MM.1S (cell line): ENCODE results near the gene MFSD11.

Experiments used
- EZH2 ChIP-seq: fragments of 300-600 bp; sonication (generic); optimal IDR thresholded peaks from 2 replicates; pipeline ENCODE3; 2017; ENCODE audit warnings: low read depth, mild to moderate bottlenecking, antibody characterized with exemption, low read length, mixed read lengths
- TF ChIP-seq, protein P1 (sequence below): fragments of 300-600 bp; sonication (generic); IDR thresholded peaks from 2 replicates; pipeline ENCODE4 v1.5.1; 2016; ENCODE audit warnings: antibody characterized with exemption, low read length, mixed read lengths

DNA sequence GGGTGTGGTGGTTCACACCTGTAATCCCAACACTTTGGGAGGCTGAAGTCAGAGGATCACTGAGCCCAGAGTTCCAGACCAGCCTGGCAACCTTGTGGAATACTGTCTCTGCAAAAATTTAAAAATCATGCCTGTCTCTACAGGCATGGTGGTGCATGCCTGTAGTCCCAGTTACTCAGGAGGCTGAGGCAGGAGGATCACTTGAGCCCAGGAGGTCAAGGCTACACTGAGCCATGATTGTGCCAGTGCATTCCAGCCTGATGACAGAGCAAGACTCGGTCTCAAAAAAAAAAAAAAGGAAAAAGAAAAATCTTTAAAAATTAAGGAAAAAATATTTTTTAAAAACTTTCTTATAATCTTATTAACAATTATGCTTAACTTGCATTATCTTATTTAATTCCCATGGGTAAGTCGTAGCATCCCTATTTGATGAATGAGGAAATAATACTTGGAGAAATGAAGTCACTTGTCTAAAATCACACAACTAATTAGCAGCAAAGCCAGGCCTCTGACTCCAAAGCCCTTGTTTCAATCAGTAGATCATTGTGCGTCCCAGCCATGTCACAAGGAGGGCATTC, 13.6 kb downstream of the MFSD11 start:
- TF ChIP-seq, protein P1, sequence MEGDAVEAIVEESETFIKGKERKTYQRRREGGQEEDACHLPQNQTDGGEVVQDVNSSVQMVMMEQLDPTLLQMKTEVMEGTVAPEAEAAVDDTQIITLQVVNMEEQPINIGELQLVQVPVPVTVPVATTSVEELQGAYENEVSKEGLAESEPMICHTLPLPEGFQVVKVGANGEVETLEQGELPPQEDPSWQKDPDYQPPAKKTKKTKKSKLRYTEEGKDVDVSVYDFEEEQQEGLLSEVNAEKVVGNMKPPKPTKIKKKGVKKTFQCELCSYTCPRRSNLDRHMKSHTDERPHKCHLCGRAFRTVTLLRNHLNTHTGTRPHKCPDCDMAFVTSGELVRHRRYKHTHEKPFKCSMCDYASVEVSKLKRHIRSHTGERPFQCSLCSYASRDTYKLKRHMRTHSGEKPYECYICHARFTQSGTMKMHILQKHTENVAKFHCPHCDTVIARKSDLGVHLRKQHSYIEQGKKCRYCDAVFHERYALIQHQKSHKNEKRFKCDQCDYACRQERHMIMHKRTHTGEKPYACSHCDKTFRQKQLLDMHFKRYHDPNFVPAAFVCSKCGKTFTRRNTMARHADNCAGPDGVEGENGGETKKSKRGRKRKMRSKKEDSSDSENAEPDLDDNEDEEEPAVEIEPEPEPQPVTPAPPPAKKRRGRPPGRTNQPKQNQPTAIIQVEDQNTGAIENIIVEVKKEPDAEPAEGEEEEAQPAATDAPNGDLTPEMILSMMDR, result no peak
- no peak for TF ChIP-seq EZH2
